ENCODE results near the gene MYO16.
A peak's percentile ranks its signal among the peaks of the same experiment; 100 is the strongest.

Gene MYO16

DNA sequence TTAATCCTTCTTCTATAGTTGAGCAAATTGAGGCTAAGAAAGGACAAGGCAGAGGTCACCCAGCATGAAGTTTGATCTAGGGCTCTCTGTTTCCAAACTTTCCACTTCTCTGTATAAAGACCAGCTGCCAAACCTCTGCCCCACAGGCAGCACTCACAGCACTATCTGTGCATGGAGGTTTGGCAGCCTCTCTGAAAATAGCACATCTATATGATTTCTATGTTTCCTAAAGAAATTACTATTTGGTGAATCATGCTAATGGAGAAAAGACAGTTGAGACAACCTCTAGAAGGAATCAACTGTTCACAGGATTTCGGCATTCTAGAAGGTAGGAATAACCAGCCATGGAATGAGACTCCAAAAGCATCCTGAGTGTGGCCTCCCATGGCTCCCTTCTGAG is 602.5 kb downstream of the MYO16 start:
- H3K4me3 ChIP-seq (ENCODE audit: low read length) = no peak overlapping the region
- no peak for DNase-seq (ENCODE audit: low read depth)
- TF ChIP-seq, protein P1, sequence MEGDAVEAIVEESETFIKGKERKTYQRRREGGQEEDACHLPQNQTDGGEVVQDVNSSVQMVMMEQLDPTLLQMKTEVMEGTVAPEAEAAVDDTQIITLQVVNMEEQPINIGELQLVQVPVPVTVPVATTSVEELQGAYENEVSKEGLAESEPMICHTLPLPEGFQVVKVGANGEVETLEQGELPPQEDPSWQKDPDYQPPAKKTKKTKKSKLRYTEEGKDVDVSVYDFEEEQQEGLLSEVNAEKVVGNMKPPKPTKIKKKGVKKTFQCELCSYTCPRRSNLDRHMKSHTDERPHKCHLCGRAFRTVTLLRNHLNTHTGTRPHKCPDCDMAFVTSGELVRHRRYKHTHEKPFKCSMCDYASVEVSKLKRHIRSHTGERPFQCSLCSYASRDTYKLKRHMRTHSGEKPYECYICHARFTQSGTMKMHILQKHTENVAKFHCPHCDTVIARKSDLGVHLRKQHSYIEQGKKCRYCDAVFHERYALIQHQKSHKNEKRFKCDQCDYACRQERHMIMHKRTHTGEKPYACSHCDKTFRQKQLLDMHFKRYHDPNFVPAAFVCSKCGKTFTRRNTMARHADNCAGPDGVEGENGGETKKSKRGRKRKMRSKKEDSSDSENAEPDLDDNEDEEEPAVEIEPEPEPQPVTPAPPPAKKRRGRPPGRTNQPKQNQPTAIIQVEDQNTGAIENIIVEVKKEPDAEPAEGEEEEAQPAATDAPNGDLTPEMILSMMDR (conservative IDR thresholded peaks at IDR 0.05; ENCODE audit: low read depth, low read length) = no peak

DNA sequence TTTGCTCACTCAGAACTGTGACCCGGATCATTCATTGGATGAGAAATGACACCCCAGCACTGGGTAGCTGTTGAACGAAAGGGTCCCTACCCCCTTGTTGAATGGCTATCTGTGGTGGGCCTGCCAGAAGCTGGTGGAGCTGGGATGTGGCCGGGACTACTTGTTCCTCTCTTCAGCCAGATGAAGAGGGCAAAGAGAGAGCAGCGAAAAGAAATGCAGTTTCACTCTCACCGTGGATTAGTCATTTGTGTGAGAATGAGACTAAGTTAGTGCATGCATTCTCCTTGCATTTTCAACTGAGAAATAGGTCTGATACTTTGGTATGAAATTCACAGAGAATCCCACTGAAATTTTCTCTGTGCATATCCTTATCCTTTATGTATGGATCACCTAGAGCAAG is 603.9 kb downstream of the MYO16 start:
- TF ChIP-seq, protein P1 (conservative IDR thresholded peaks at IDR 0.05; ENCODE audit: low read depth, low read length) = no peak
- no peak for DNase-seq (ENCODE audit: low read depth)
- H3K4me3 ChIP-seq (ENCODE audit: low read length) = no peak overlapping the region

DNA sequence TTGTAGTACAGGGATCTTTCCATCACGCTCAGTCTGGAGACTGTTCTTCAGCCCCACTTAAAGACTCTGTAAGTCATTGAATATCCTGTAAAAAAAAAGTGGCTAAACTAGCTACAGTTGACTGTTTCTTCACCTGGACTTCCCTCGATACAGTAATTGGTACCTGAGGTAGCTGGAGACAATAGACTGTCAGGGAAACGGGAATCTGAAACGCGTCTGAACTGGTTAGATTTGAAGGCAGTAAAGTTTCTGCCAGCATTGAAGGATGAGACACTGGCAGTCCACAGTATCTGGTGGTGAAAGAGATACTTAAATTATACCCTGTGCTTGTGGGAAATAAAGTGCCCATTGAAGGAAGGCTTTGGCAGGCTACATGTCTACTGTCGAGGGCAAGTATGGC is 606.5 kb downstream of the MYO16 start:
- H3K4me3 ChIP-seq (ENCODE audit: low read length) = no peak overlapping the region
- DNase-seq (ENCODE audit: low read depth) = no peak
- TF ChIP-seq, protein P1 (conservative IDR thresholded peaks at IDR 0.05; ENCODE audit: low read depth, low read length) = no peak

DNA sequence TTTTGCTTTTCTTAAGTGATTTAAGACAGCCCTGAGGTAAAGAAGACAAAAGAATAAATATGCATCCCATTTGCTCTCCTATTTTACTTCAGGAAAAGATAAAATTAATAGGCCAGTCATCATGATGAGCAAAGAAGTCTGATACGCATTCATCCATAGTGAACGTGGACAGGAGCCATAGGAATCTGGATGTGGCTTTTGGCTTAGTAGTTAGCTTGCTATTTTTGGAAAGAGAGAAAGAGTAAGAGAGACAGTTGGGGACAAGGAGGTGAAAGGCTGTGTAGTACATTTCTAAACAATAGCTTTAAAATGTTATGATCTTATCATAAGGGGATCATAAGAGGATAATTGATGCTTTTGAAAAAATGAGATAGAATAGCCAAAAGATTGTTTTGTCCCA is 611.7 kb downstream of the MYO16 start:
- TF ChIP-seq, protein P1 (conservative IDR thresholded peaks at IDR 0.05; ENCODE audit: low read depth, low read length) = no peak
- H3K4me3 ChIP-seq (ENCODE audit: low read length) = no peak overlapping the region
- no peak for DNase-seq (ENCODE audit: low read depth)

DNA sequence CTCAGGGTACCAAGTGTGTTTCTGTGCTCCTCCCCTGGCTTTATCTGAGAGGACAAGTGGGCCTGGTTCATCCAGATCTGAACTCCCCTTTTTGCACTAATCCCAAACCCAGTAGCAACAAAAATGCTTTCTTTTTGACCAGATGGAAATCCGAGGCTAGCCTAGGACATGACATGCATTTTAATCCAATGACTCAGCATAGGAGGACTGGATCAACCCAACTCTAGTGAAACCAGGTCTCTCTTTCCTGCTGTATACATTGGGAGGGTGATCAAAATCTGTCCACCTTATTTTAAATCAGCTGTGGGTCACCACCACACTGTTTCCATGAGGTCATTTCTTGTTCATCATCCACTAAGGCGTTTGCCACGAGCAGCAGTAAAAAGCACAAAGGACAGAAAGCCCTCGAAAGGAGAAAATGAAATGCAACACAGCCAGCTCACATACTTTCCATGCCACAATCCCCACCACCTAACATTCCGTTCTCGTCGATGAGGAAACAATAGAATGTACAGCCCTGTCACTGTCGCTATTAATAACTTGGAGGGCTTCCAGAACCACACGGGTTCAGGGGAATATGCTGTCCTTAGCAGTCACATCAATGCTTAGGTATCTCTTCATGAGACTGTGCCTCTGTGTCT is 614.0 kb downstream of the MYO16 start:
- peak; percentile 91 for DNase-seq (ENCODE audit: low read depth)
- H3K4me3 ChIP-seq (ENCODE audit: low read length) = peak overlapping the region; percentile 18
- TF ChIP-seq, protein P1 (conservative IDR thresholded peaks at IDR 0.05; ENCODE audit: low read depth, low read length) = no peak

DNA sequence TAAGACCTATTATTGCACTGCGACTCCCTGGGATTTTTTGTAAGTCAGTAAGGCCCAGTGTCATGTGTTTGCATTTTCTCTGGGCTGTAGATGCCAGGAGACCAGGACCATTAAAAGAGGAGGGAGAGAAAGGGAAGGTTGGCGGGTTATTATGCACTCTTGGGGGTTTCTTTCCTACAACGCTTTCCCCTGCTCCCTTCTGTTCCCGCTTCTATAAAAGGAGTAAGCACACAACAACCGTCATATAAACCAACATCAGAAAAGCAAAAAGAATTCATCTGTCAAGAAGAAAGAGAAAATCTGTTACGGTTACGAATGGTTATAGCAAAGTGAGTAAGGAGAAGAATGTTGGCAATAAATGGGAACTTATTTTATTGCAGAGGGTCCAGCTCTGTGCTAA is 615.2 kb downstream of the MYO16 start:
- TF ChIP-seq, protein P1 (conservative IDR thresholded peaks at IDR 0.05; ENCODE audit: low read depth, low read length) = no peak
- H3K4me3 ChIP-seq (ENCODE audit: low read length) = no peak overlapping the region
- no peak for DNase-seq (ENCODE audit: low read depth)

DNA sequence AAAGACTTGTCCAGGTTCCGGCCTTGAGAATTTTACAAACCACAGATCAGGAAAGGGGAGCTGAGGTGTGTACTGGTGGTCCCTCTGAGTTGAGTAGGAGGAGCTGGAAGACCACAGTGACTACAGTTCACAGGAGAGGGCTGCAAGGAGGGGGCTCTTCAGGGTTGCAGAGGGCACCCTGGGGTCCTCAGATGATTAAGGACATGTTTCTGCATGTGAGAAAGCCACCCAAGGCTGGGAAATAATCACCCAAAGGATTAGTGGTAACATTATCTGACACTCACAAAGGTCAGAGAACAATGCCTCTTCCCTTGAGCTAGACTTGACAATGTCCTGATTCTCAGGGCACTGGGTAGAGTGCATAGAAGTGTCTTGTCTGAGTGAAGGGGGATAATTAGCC is 616.6 kb downstream of the MYO16 start:
- DNase-seq (ENCODE audit: low read depth) = no peak
- TF ChIP-seq, protein P1 (conservative IDR thresholded peaks at IDR 0.05; ENCODE audit: low read depth, low read length) = no peak

More for the DNA sequence above, 616.6 kb downstream of the MYO16 start:
- H3K4me3 ChIP-seq (ENCODE audit: low read length) = no peak overlapping the region
